Measurements from ENCODE around the gene PLXNC1. TPM values are rescaled to one million over a fixed set of nuclear protein-coding genes. Genes with fewer than 3 reads are reported as not detected.

The PLXNC1 gene
- polyA plus RNA-seq, 1 of the 3 experiments (the other 2 are of a cell fraction): 0.23 TPM

GRCh38 chr12:94162108-94162507, 13.7 kb downstream of the PLXNC1 start (continued):
- TF ChIP-seq ZBTB33 (IDR thresholded peaks at IDR 0.05; ENCODE audit: borderline replicate concordance, low read depth): no peak
- no peak for TF ChIP-seq GATA2 (CRISPR knock-in tag; IDR thresholded peaks at IDR 0.05)
- no peak for TF ChIP-seq NRF1 (IDR thresholded peaks at IDR 0.05; ENCODE audit: low read depth, low read length)
- TF ChIP-seq NFIC (IDR thresholded peaks at IDR 0.05; ENCODE audit: borderline replicate concordance): no peak

- DNase-seq: no peak
- TF ChIP-seq RCOR1 (IDR thresholded peaks at IDR 0.05; ENCODE audit: low read length) (no peak), TAF1 (IDR thresholded peaks at IDR 0.05; ENCODE audit: borderline replicate concordance, low read depth, low read length) (no peak), NFIC (IDR thresholded peaks at IDR 0.05; ENCODE audit: borderline replicate concordance) (no peak), JUND (IDR thresholded peaks at IDR 0.05) (no peak), CHD2 (IDR thresholded peaks at IDR 0.05; ENCODE audit: low read length, partially characterized antibody) (no peak), CTCF (IDR thresholded peaks at IDR 0.05) (no peak), REST (IDR thresholded peaks at IDR 0.05; ENCODE audit: low read depth, low read length) (no peak), SIN3A (IDR thresholded peaks at IDR 0.05; ENCODE audit: borderline replicate concordance, low read depth, low read length) (no peak), YY1 (IDR thresholded peaks at IDR 0.05; ENCODE audit: low read depth) (no peak), FOXM1 (IDR thresholded peaks at IDR 0.05; ENCODE audit: low read depth) (no peak), USF1 (IDR thresholded peaks at IDR 0.05; ENCODE audit: borderline replicate concordance, low read depth) (no peak), RFX5 (IDR thresholded peaks at IDR 0.05; ENCODE audit: low read length) (no peak), FOXJ3 (CRISPR knock-in tag; IDR thresholded peaks at IDR 0.05) (no peak), PBX3 (IDR thresholded peaks at IDR 0.05) (no peak), MAX (IDR thresholded peaks at IDR 0.05; ENCODE audit: low read depth) (no peak)
- H3K79me2 ChIP-seq (ENCODE audit: insufficient read depth): no peaks in the 10 kb centered on the region
- no peak overlapping the region for H3K4me3 ChIP-seq (ENCODE audit: low read depth in 2 of 2, low read length in 1 of 2)
- H3K27ac ChIP-seq (ENCODE audit: low read depth in 2 of 2, low read length in 1 of 2): no peak overlapping the region
- ChIA-PET CTCF (interaction anchor here (0.8 to 1.1 kb wide), 2 partner anchors 29 to 351 kb away, joined by 4 read pairs; no protein-coding TSS in a partner anchor), POLR2A (no interaction called here)
- H3K4me1 ChIP-seq (ENCODE audit: control insufficient read depth in 1 of 2, insufficient read depth in 2 of 2, low read depth in 1 of 2, low read length in 1 of 2): peaks cover 0 to 10% of the 10 kb centered on the region in 2 experiments; a peak in 1 of 4 replicates
- H3K9ac ChIP-seq: no peak overlapping the region
- H3K27me3 ChIP-seq (ENCODE audit: insufficient read depth): no peaks in the 10 kb centered on the region
- no peaks in the 10 kb centered on the region for H3F3A ChIP-seq (replicated peaks; ENCODE audit: insufficient read depth)
- no peaks in the 10 kb centered on the region for H3K9me3 ChIP-seq
- H3K9me2 ChIP-seq: no peaks in the 10 kb centered on the region
- H2AFZ ChIP-seq (ENCODE audit: low read depth): no peak overlapping the region
- no peak overlapping the region for H3K4me2 ChIP-seq
- WGBS (ENCODE audit: low lambda C conversion rate): 60% methylated on average over 2 of the region's 2 CpGs
- no peaks in the 10 kb centered on the region for H4K20me1 ChIP-seq (ENCODE audit: insufficient read depth)
- no peaks in the 10 kb centered on the region for H3K36me3 ChIP-seq (replicated peaks in 1 of 2; ENCODE audit: control insufficient read depth in 1 of 2, insufficient read depth in 2 of 2, low read length in 1 of 2)
Measured at GRCh38 chr12:94163850-94164249, 15.5 kb downstream of the PLXNC1 start.

Data from SK-N-SH (cell line).